WTC11 (cell line): ENCODE results near the gene DOP1A. TPM values are rescaled to one million over a fixed set of nuclear protein-coding genes. Genes with fewer than 3 reads are reported as not detected.
A peak's percentile ranks its signal among the peaks of the same experiment; 100 is the strongest.

Experiments used
- ATAC-seq: fragments of 200-7000 bp; cut with Tn5 transposase; 2 replicates; pipeline ENCODE4 v1.10.0; 2021; ENCODE audit warnings: mild to moderate bottlenecking, moderate library complexity
- CTCF ChIA-PET: fragments of 300-600 bp; sonication (Branson Sonifier 250); formaldehyde crosslinking; loops from one replicate; lab custom pipeline; 2021; ENCODE audit warnings: antibody characterized with exemption; lab: Charles Lee
- POLR2A ChIA-PET: fragments of 350-600 bp; sonication (Branson Sonifier 250); formaldehyde crosslinking; loops from one replicate; lab custom pipeline; 2021; ENCODE audit warnings: antibody characterized with exemption; lab: Charles Lee
- DNase-seq: peaks from one replicate; pipeline ENCODE4 v3.0.0; 2021; ENCODE audit warnings: low spot score
- H3K27ac Mint-ChIP-seq: 2 replicates; pipeline ENCODE4 v1.8.0; 2021; ENCODE audit warnings: mixed read lengths
- H3K27me3 Mint-ChIP-seq: 2 replicates; pipeline ENCODE4 v1.8.0; 2021; ENCODE audit warnings: low read depth, mild to moderate bottlenecking, moderate library complexity, mixed read lengths
- H3K36me3 Mint-ChIP-seq: 2 replicates; pipeline ENCODE4 v1.8.0; 2021; ENCODE audit warnings: mixed read lengths
- H3K4me1 Mint-ChIP-seq: 2 replicates; pipeline ENCODE4 v1.8.0; 2022; ENCODE audit warnings: mixed read lengths
- H3K4me3 Mint-ChIP-seq: 2 replicates; pipeline ENCODE4 v1.8.0; 2021; ENCODE audit warnings: mild to moderate bottlenecking, moderate library complexity, mixed read lengths
- H3K9me3 Mint-ChIP-seq: 2 replicates; pipeline ENCODE4 v1.8.0; 2021; ENCODE audit warnings: mixed read lengths
- EMX1 ChIP-seq: fragments of 250-450 bp; sonication (Bioruptor Pico); IDR thresholded peaks from 2 replicates; pipeline ENCODE4 v1.8.0; 2021; ENCODE audit warnings: mild to moderate bottlenecking
- HMGA2 ChIP-seq: fragments of 250-450 bp; sonication (Bioruptor Pico); IDR thresholded peaks from 2 replicates; pipeline ENCODE4 v1.4.0; 2021; ENCODE audit warnings: mild to moderate bottlenecking, moderate library complexity
- KAT7 ChIP-seq: sonication (generic); formaldehyde crosslinking; IDR thresholded peaks from 2 replicates; pipeline ENCODE4 v1.8.1; 2023; ENCODE audit warnings: missing genetic modification reagents, mild to moderate bottlenecking, borderline replicate concordance
- MXD4 ChIP-seq: fragments of 250-450 bp; sonication (Bioruptor Pico); IDR thresholded peaks from 2 replicates; pipeline ENCODE4 v1.8.0; 2021; ENCODE audit warnings: mild to moderate bottlenecking, moderate library complexity, borderline replicate concordance
- NFYB ChIP-seq: sonication (generic); formaldehyde crosslinking; conservative IDR thresholded peaks from 2 replicates; pipeline ENCODE4 v1.8.0; 2022; ENCODE audit warnings: low read depth, missing genetic modification reagents
- NR2C2 ChIP-seq: sonication (generic); formaldehyde crosslinking; IDR thresholded peaks from 2 replicates; pipeline ENCODE4 v1.8.0; 2022; ENCODE audit warnings: mild to moderate bottlenecking, missing genetic modification reagents
- OVOL2 ChIP-seq: fragments of 250-450 bp; sonication (Bioruptor Pico); IDR thresholded peaks from 2 replicates; pipeline ENCODE4 v1.9.0; 2021; ENCODE audit warnings: mild to moderate bottlenecking, borderline replicate concordance
- ZNF138 ChIP-seq: sonication (generic); formaldehyde crosslinking; conservative IDR thresholded peaks from 2 replicates; pipeline ENCODE4 v1.8.1; 2022; ENCODE audit warnings: mild to moderate bottlenecking, moderate library complexity, missing genetic modification reagents
- ZNF396 ChIP-seq: fragments of 250-450 bp; sonication (Bioruptor Pico); IDR thresholded peaks from 2 replicates; pipeline ENCODE4 v1.8.0; 2021; ENCODE audit warnings: mild to moderate bottlenecking, moderate library complexity, borderline replicate concordance
- ZNF423 ChIP-seq: fragments of 250-450 bp; sonication (Bioruptor Pico); IDR thresholded peaks from 2 replicates; pipeline ENCODE4 v2.1.2; 2022; ENCODE audit warnings: mild to moderate bottlenecking, moderate library complexity
- ZNF671 ChIP-seq: fragments of 250-450 bp; sonication (Bioruptor Pico); IDR thresholded peaks from 2 replicates; pipeline ENCODE4 v1.8.0; 2021; ENCODE audit warnings: mild to moderate bottlenecking
- total RNA-seq: library from RNA; stranded (reverse); gene quantifications from 3 replicates; pipeline ENCODE4 v1.2.3, GENCODE V29; 2021
- TF ChIP-seq, protein P1 (sequence below): sonication (generic); formaldehyde crosslinking; conservative IDR thresholded peaks from 2 replicates; pipeline ENCODE4 v1.8.1; 2022; ENCODE audit warnings: mild to moderate bottlenecking, missing genetic modification reagents
- TF ChIP-seq, protein P2 (sequence below): sonication (generic); formaldehyde crosslinking; IDR thresholded peaks from 2 replicates; pipeline ENCODE4 v1.8.0; 2022; ENCODE audit warnings: mild to moderate bottlenecking, missing genetic modification reagents
- TF ChIP-seq, protein P3 (sequence below): sonication (generic); formaldehyde crosslinking; IDR thresholded peaks from 2 replicates; pipeline ENCODE4 v1.8.0; 2022; ENCODE audit warnings: mild to moderate bottlenecking, missing genetic modification reagents
- TF ChIP-seq, protein P4 (sequence below): fragments of 250-450 bp; sonication (Bioruptor Pico); conservative IDR thresholded peaks from 2 replicates; pipeline ENCODE4 v1.9.0; 2021; ENCODE audit warnings: mild to moderate bottlenecking
- TF ChIP-seq, protein P5 (sequence below): sonication (generic); formaldehyde crosslinking; IDR thresholded peaks from 2 replicates; pipeline ENCODE4 v1.8.1; 2023; ENCODE audit warnings: mild to moderate bottlenecking, missing genetic modification reagents
- TF ChIP-seq, protein P6 (sequence below): sonication (generic); formaldehyde crosslinking; IDR thresholded peaks from 2 replicates; pipeline ENCODE4 v1.8.1; 2023; ENCODE audit warnings: mild to moderate bottlenecking, moderate library complexity, missing genetic modification reagents
- TF ChIP-seq, protein P7 (sequence below): sonication (generic); formaldehyde crosslinking; IDR thresholded peaks from 2 replicates; pipeline ENCODE4 v1.8.0; 2023; ENCODE audit warnings: mild to moderate bottlenecking, missing genetic modification reagents

Gene DOP1A
- total RNA-seq, 1 experiment from 2014 or later = 16.9 TPM

DNA sequence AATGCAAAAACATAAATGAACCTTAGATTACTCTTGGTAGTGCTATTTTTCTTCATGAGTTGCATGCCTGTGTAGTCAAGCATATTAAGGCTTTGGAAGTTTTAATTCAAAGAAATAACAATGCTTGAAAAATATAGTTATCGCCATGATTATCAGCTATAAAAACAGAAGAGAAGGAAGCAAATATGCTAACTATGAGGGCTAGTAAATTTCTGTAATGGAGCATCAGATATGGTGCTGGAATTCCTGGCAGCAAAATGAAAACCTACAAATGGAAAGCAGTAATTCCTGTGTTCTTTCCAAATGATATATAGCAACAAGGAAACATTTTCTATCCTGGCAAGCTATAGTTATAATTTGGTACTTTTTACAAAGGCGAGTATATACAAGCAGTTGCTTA lies 29.7 kb downstream of the DOP1A start:
- H3K4me1 Mint-ChIP-seq = peaks cover 5% of the 10 kb centered on the region
- ATAC-seq (no peak), DNase-seq (no peak)
- TF ChIP-seq ZNF423 = no peak
- TF ChIP-seq, protein P1, sequence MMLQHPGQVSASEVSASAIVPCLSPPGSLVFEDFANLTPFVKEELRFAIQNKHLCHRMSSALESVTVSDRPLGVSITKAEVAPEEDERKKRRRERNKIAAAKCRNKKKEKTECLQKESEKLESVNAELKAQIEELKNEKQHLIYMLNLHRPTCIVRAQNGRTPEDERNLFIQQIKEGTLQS = no peak
- TF ChIP-seq, protein P2, sequence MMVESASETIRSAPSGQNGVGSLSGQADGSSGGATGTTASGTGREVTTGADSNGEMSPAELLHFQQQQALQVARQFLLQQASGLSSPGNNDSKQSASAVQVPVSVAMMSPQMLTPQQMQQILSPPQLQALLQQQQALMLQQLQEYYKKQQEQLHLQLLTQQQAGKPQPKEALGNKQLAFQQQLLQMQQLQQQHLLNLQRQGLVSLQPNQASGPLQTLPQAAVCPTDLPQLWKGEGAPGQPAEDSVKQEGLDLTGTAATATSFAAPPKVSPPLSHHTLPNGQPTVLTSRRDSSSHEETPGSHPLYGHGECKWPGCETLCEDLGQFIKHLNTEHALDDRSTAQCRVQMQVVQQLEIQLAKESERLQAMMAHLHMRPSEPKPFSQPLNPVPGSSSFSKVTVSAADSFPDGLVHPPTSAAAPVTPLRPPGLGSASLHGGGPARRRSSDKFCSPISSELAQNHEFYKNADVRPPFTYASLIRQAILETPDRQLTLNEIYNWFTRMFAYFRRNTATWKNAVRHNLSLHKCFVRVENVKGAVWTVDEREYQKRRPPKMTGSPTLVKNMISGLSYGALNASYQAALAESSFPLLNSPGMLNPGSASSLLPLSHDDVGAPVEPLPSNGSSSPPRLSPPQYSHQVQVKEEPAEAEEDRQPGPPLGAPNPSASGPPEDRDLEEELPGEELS = no peak
- TF ChIP-seq KAT7 = no peak
- no peak for TF ChIP-seq ZNF396
- TF ChIP-seq, protein P3, sequence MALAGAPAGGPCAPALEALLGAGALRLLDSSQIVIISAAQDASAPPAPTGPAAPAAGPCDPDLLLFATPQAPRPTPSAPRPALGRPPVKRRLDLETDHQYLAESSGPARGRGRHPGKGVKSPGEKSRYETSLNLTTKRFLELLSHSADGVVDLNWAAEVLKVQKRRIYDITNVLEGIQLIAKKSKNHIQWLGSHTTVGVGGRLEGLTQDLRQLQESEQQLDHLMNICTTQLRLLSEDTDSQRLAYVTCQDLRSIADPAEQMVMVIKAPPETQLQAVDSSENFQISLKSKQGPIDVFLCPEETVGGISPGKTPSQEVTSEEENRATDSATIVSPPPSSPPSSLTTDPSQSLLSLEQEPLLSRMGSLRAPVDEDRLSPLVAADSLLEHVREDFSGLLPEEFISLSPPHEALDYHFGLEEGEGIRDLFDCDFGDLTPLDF (CRISPR knock-in tag) = no peak
- peaks cover 3% of the 10 kb centered on the region; the same call in 1 of the 2 replicates for H3K36me3 Mint-ChIP-seq
- no peaks in the 10 kb centered on the region for H3K27me3 Mint-ChIP-seq
- H3K27ac Mint-ChIP-seq = no peak overlapping the region
- peaks cover 8% of the 10 kb centered on the region for H3K9me3 Mint-ChIP-seq
- ChIA-PET CTCF (interaction anchor here (1.1 to 2.1 kb wide), 2 partner anchors 30 to 32 kb away, joined by 3 to 7 read pairs; partner anchors contain the start of genes DOP1A and UBE3D), POLR2A (no interaction called here)
- no peak overlapping the region for H3K4me3 Mint-ChIP-seq

DNA sequence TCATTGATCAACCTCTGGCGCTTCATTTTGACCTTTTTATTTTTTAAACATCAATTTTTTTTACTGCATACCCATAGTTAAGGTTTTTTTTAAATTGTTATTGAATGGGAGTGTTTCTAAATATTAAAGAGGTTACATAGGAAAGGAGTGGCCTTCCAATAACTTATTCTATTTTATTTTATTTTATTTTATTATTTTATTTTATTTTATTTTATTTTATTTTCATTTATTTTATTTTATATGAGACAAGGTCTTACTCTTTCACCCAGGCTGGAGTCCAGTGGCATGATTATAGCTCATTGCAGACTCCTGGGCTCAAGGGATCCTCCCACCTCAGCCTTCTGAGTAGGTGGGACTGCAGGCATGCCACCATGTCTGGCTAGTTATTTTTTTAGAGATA lies 30.2 kb downstream of the DOP1A start:
- H3K4me1 Mint-ChIP-seq = peaks cover 6% of the 10 kb centered on the region
- ATAC-seq (no peak), DNase-seq (no peak)
- POLR2A ChIA-PET = no interaction called here
- H3K4me3 Mint-ChIP-seq = no peak overlapping the region
- TF ChIP-seq EMX1 (CRISPR knock-in tag) (no peak), HMGA2 (peak; percentile 94)
- CTCF ChIA-PET = interaction anchor here (1.1 kb wide), 1 partner anchor 30 kb away, joined by 3 read pairs; the partner anchor contains the start of gene DOP1A
- H3K36me3 Mint-ChIP-seq = peaks cover 3% of the 10 kb centered on the region; the same call in 1 of the 2 replicates
- no peak overlapping the region for H3K27ac Mint-ChIP-seq
- peaks cover 8% of the 10 kb centered on the region for H3K9me3 Mint-ChIP-seq
- H3K27me3 Mint-ChIP-seq = no peaks in the 10 kb centered on the region

DNA sequence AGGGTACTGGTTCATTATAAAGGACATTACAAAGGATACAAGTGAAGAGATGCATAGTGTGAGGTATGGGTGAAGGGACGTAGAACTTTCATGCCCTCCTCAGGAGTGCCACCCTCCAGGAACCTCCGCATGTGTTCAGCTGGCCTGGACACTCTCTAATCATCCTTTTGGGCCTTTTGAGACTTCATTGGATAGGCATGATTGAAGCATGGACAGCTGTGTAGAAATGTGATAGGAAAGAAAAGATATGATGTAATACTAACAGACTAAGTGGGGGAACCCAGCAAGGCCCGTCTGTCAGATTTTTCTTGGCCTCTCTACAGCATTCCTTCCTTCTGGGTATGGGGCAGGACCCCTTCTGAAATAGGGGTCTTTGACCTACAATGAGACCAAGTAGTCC lies 31.1 kb downstream of the DOP1A start:
- no peak overlapping the region; the same call in 1 of the 2 replicates for H3K27ac Mint-ChIP-seq
- peaks cover 8% of the 10 kb centered on the region for H3K4me1 Mint-ChIP-seq
- ATAC-seq (no peak), DNase-seq (no peak)
- ChIA-PET POLR2A (no interaction called here), CTCF (interaction anchor here (0.8 kb wide), 1 partner anchor 31 kb away, joined by 5 read pairs; the partner anchor contains the start of gene DOP1A)
- peaks cover 5% of the 10 kb centered on the region; the same call in 1 of the 2 replicates for H3K36me3 Mint-ChIP-seq
- TF ChIP-seq ZNF138 (CRISPR knock-in tag) = no peak
- TF ChIP-seq MXD4 (CRISPR knock-in tag) = no peak
- TF ChIP-seq, protein P3 (CRISPR knock-in tag) = no peak
- TF ChIP-seq, protein P4, sequence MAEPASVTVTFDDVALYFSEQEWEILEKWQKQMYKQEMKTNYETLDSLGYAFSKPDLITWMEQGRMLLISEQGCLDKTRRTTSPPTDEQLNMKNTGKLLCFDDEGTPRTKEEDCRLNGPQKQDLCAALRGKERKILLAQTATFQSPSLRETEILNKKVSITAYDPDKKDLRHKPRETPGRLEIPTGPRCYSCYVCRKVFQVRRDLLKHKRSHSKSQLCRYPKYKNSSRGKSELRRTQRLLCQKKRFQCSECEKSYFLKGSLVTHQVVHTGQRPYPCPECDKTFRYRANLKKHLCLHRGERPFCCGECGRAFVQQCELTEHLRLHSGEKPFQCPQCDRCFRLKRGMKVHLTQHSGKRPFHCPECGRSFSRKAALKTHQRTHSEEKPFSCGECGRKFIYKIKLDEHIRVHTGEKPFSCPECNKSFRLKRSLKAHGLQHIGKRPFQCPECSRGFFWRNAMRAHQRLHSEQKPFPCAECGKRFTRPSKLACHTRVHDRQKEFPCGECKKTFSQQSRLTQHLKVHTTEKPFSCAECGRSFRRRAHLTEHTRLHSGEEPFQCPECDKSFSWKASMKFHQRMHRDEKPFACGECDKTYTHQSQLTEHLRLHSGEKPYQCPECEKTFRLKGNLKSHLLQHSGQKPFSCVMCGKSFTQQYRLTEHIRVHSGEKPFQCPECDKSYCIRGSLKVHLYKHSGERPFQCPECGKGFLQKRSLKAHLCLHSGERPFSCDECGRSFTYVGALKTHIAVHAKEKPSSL = no peak
- TF ChIP-seq OVOL2 (CRISPR knock-in tag) = no peak
- TF ChIP-seq NFYB (CRISPR knock-in tag) = no peak
- TF ChIP-seq, protein P5, sequence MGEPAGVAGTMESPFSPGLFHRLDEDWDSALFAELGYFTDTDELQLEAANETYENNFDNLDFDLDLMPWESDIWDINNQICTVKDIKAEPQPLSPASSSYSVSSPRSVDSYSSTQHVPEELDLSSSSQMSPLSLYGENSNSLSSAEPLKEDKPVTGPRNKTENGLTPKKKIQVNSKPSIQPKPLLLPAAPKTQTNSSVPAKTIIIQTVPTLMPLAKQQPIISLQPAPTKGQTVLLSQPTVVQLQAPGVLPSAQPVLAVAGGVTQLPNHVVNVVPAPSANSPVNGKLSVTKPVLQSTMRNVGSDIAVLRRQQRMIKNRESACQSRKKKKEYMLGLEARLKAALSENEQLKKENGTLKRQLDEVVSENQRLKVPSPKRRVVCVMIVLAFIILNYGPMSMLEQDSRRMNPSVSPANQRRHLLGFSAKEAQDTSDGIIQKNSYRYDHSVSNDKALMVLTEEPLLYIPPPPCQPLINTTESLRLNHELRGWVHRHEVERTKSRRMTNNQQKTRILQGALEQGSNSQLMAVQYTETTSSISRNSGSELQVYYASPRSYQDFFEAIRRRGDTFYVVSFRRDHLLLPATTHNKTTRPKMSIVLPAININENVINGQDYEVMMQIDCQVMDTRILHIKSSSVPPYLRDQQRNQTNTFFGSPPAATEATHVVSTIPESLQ (CRISPR knock-in tag) = no peak
- TF ChIP-seq, protein P6, sequence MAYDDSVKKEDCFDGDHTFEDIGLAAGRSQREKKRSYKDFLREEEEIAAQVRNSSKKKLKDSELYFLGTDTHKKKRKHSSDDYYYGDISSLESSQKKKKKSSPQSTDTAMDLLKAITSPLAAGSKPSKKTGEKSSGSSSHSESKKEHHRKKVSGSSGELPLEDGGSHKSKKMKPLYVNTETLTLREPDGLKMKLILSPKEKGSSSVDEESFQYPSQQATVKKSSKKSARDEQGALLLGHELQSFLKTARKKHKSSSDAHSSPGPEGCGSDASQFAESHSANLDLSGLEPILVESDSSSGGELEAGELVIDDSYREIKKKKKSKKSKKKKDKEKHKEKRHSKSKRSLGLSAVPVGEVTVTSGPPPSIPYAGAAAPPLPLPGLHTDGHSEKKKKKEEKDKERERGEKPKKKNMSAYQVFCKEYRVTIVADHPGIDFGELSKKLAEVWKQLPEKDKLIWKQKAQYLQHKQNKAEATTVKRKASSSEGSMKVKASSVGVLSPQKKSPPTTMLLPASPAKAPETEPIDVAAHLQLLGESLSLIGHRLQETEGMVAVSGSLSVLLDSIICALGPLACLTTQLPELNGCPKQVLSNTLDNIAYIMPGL (CRISPR knock-in tag) = no peak
- TF ChIP-seq, protein P7, sequence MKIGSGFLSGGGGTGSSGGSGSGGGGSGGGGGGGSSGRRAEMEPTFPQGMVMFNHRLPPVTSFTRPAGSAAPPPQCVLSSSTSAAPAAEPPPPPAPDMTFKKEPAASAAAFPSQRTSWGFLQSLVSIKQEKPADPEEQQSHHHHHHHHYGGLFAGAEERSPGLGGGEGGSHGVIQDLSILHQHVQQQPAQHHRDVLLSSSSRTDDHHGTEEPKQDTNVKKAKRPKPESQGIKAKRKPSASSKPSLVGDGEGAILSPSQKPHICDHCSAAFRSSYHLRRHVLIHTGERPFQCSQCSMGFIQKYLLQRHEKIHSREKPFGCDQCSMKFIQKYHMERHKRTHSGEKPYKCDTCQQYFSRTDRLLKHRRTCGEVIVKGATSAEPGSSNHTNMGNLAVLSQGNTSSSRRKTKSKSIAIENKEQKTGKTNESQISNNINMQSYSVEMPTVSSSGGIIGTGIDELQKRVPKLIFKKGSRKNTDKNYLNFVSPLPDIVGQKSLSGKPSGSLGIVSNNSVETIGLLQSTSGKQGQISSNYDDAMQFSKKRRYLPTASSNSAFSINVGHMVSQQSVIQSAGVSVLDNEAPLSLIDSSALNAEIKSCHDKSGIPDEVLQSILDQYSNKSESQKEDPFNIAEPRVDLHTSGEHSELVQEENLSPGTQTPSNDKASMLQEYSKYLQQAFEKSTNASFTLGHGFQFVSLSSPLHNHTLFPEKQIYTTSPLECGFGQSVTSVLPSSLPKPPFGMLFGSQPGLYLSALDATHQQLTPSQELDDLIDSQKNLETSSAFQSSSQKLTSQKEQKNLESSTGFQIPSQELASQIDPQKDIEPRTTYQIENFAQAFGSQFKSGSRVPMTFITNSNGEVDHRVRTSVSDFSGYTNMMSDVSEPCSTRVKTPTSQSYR = no peak
- TF ChIP-seq, protein P1 = no peak
- TF ChIP-seq ZNF671 (CRISPR knock-in tag) = no peak
- TF ChIP-seq NR2C2 (CRISPR knock-in tag) = no peak
- H3K4me3 Mint-ChIP-seq = no peak overlapping the region
- H3K9me3 Mint-ChIP-seq = peaks cover 8% of the 10 kb centered on the region
- no peaks in the 10 kb centered on the region for H3K27me3 Mint-ChIP-seq
